ENCODE measurements around the gene DMRTB1.

DNA sequence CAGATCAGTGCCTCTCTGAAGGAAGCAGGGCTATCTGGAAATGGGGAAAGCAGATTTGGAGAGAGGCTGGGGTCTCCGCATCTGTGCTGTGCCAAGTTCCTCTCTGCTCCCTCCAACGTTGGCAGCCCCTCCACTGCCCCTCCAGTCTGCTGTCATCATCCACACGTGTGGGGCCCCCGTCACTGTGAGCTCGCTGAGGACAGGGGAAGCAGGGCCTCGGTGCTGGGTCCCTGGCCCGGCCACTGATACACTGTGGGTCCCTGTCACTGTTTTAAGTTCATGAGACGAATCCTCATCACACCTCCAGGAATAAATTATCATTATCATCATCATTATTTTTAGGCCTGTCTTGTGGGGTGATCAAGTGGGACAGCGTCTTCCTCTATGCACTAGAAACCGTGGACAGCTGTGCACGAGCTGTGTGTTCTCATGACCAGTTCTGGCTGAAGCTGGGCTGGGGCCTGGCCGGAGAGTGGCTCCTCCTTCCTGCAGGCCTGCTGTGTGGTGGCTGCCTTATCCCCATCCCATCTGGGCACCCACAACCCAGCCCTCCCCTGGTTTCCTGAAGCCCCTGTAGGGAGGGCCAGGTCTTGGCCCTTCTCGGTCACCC, 52.2 kb downstream of the DMRTB1 start:
- TF ChIP-seq, protein P1, sequence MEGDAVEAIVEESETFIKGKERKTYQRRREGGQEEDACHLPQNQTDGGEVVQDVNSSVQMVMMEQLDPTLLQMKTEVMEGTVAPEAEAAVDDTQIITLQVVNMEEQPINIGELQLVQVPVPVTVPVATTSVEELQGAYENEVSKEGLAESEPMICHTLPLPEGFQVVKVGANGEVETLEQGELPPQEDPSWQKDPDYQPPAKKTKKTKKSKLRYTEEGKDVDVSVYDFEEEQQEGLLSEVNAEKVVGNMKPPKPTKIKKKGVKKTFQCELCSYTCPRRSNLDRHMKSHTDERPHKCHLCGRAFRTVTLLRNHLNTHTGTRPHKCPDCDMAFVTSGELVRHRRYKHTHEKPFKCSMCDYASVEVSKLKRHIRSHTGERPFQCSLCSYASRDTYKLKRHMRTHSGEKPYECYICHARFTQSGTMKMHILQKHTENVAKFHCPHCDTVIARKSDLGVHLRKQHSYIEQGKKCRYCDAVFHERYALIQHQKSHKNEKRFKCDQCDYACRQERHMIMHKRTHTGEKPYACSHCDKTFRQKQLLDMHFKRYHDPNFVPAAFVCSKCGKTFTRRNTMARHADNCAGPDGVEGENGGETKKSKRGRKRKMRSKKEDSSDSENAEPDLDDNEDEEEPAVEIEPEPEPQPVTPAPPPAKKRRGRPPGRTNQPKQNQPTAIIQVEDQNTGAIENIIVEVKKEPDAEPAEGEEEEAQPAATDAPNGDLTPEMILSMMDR (IDR thresholded peaks at IDR 0.05; ENCODE audit: low read depth, low read length, poor library complexity, severe bottlenecking) = no peak
- no peak for TF ChIP-seq EZH2phosphoT487 (IDR thresholded peaks at IDR 0.05; ENCODE audit: borderline replicate concordance, low read length)
